GM12873 (cell line): ENCODE measurements around the gene TSPAN9.

Experiments used
- TF ChIP-seq, protein P1 (sequence below): IDR thresholded peaks from 2 replicates; pipeline ENCODE4 v1.5.1; 2012; ENCODE audit warnings: low read depth, mild to moderate bottlenecking, moderate library complexity, low read length, control low read depth; ENCODE audit not compliant: insufficient read depth; ENCODE audit errors: missing control alignments

TSPAN9 gene

DNA sequence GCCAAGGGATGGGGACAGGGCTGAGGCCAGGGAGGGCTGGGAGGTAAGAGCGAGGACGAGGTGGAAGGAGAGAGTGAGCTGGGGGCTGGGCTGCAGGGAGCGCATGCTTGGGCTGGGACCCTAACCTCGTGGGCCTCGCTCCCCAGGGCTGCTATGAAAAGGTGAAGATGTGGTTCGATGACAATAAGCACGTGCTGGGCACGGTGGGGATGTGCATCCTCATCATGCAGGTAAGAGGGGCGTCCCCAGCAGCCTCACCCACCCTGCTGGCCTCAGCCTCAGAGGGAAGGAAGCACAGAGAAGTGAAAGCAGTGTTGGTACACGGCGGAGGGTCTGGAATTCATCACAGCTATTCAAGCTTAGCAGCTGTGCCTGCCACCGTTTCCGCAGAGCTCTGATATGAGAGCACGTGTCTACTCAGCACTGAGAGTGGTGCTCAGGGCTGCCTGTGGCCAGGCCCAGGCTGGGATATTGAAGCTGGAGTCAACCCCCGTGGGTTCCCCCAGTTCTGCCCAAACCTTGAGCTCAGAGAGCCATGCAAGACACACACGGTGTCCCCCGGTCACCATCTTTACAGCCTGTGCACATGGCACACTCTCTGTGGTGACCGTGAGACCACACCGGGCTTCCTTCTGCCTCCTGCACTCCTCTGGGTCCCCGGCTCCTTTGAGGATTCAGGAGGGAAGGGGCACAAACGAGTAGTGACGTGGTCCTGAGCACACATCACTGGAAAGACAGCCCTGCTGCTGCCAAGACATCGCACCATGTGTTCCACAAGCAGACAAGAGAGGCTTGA, 204.6 kb downstream of the TSPAN9 start:
- TF ChIP-seq, protein P1, sequence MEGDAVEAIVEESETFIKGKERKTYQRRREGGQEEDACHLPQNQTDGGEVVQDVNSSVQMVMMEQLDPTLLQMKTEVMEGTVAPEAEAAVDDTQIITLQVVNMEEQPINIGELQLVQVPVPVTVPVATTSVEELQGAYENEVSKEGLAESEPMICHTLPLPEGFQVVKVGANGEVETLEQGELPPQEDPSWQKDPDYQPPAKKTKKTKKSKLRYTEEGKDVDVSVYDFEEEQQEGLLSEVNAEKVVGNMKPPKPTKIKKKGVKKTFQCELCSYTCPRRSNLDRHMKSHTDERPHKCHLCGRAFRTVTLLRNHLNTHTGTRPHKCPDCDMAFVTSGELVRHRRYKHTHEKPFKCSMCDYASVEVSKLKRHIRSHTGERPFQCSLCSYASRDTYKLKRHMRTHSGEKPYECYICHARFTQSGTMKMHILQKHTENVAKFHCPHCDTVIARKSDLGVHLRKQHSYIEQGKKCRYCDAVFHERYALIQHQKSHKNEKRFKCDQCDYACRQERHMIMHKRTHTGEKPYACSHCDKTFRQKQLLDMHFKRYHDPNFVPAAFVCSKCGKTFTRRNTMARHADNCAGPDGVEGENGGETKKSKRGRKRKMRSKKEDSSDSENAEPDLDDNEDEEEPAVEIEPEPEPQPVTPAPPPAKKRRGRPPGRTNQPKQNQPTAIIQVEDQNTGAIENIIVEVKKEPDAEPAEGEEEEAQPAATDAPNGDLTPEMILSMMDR, result no peak

DNA sequence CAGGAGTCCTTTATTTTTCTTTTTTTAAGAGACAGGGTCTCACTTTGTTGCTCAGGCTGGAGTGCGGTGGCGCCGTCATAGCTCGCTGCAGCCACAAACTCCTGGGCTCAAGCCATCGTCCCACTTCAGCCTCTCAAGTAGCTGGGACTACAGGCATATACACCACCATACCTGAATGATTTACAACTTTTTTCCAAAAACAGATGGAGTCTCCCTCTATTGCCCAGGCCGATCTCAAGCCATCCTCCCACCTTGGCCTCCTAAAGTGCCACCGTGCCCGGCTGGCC, 205.1 kb downstream of the TSPAN9 start:
- TF ChIP-seq, protein P1, result no peak

DNA sequence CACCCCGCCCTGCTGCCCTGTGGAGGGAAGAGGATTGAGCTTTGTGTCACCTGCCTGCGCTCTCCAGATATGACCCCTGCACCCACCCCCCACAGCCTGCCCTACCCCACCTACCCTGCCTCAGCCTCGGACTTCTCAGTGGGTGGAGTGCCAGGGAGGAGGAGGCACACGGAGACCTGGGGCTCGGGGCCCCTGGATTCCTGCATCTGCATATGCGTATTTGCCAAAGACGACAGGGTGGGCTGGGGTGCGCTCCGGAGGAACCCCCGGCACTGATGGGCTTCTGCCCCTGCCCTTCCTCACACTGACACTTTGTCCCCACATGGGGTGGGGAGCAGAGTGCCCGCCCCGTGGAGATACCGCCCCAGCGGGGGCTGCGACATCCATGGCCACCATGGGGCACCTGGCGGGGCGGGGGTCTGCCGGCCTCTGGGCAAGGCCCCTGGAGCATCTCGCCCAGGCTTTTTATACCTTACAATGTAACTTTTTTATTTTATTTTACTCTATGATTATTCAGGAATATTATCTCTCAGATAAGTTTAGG, 206.0 kb downstream of the TSPAN9 start:
- TF ChIP-seq, protein P1, result no peak

DNA sequence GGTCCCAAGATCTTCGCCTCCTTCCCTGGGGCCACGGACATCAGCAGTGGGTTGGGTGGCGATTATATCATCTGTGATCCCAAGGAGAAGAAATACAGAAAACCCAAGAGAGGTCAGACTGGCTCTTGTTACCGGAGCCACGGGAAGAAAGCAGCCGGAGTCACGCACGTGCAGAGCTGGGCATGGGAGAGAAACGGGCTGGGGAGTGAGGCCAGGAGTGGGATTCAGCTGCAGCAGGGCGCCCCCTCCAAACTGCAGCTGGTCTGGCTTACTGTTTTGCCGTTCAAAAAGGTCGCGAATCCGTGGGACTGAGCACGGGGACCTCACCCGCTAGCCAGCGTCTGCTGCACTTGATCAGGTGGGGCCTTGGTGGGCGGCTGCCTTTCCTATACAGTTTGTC, 207.2 kb downstream of the TSPAN9 start:
- TF ChIP-seq, protein P1, result no peak

DNA sequence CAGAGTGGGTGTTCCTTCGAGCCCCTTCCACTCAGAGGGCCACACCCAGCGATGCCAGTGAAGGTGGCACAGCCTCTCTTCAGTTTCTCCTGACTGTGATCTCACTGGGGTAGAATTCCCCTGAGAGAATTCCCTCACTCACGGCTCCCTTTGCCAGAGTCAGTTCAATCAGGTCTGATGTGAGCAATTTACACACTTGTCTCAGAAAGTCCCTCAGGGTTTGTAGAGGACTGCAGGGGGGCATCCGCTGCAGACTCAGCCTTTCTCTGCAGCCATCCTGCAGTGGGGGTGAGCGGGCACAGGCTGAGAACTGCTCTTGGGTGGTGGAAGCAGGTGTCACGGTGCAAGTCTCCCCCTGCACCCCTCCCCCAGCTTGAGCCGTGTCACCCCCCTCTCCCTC, 208.4 kb downstream of the TSPAN9 start:
- TF ChIP-seq, protein P1, result no peak

DNA sequence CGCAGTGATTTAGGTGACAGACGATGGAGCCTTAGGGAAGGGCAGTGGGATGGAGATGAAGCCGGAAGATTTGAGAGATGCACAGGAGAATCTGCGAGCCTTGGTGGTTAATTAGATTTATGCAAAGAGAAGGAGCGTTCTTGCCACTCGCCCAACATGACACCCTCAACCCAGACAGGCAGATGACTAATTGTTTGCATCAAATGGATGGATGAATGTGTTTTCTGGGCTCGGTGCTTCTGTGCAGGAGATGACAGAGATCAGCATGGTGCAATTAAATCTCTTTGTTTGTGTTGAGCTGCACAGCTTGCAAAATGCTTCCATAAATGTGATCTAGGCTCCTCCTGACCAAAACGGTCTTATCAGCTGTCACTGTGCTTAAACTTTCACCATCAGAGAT, 211.5 kb downstream of the TSPAN9 start:
- TF ChIP-seq, protein P1, result no peak

DNA sequence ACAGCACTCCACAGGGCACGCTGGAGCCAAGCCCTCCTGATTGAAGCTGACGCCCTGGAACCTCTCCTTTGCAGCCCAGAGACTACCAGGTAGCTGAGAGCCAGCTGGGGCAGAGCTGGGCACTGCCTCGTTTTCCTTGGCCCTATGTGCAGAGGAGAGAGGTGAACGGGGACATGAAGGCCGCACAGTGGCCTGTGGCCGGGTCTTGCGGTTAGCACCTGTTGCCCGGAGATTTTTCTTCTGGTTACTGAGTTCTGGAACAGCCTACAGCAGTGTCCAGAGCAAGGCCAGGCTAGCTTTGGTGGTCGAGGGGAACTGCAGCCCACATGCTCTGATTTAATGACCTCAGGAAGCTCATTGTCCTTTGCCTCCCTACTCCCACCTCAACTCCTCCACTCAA, 212.5 kb downstream of the TSPAN9 start:
- TF ChIP-seq, protein P1, result no peak
